Measurements from ENCODE around the gene ZNF827. TPM values are rescaled to one million over a fixed set of nuclear protein-coding genes. Genes with fewer than 3 reads are reported as not detected.

ZNF827 gene
- total RNA-seq, 1 experiment from 2014 or later, result 22.4 TPM

- POLR2A ChIA-PET (ENCODE audit: unreplicated experiment), result no interaction called here
- DNase-seq, result no peak
- H3K27ac ChIP-seq, result no peak overlapping the region
- H3K4me2 ChIP-seq, result no peak overlapping the region
- H3K36me3 ChIP-seq (ENCODE audit: low read depth), result no peaks in the 10 kb centered on the region
- H3F3A ChIP-seq (ENCODE audit: insufficient read depth, low read depth), result no peaks in the 10 kb centered on the region
- H3K4me3 ChIP-seq, result no peak overlapping the region
- no peak overlapping the region for H2AFZ ChIP-seq
- no peaks in the 10 kb centered on the region for H3K9me3 ChIP-seq (ENCODE audit: insufficient read depth, low read depth)
- no peaks in the 10 kb centered on the region for H3K4me1 ChIP-seq (replicated peaks; ENCODE audit: insufficient read depth)
- no TSS peak for BruUV-seq (replicated peaks)
- no peaks in the 10 kb centered on the region for H3K9me2 ChIP-seq (ENCODE audit: insufficient read depth)
- H4K20me1 ChIP-seq (ENCODE audit: insufficient read depth), result no peaks in the 10 kb centered on the region
- H3K27me3 ChIP-seq (ENCODE audit: insufficient read depth, low read depth), result no peaks in the 10 kb centered on the region
- CTCF ChIA-PET, result interaction anchor here (1.0 kb wide), 1 partner anchor 40 kb away, joined by 3 read pairs; no protein-coding TSS in a partner anchor
- TF ChIP-seq EZH2 (IDR thresholded peaks at IDR 0.05; ENCODE audit: low read depth), result no peak
- TF ChIP-seq, protein P1, sequence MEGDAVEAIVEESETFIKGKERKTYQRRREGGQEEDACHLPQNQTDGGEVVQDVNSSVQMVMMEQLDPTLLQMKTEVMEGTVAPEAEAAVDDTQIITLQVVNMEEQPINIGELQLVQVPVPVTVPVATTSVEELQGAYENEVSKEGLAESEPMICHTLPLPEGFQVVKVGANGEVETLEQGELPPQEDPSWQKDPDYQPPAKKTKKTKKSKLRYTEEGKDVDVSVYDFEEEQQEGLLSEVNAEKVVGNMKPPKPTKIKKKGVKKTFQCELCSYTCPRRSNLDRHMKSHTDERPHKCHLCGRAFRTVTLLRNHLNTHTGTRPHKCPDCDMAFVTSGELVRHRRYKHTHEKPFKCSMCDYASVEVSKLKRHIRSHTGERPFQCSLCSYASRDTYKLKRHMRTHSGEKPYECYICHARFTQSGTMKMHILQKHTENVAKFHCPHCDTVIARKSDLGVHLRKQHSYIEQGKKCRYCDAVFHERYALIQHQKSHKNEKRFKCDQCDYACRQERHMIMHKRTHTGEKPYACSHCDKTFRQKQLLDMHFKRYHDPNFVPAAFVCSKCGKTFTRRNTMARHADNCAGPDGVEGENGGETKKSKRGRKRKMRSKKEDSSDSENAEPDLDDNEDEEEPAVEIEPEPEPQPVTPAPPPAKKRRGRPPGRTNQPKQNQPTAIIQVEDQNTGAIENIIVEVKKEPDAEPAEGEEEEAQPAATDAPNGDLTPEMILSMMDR (conservative IDR thresholded peaks at IDR 0.05), result no peak
- H3K79me2 ChIP-seq (ENCODE audit: low read depth), result no peaks in the 10 kb centered on the region
- intact Hi-C loops (cut with micrococcal nuclease; ENCODE audit: unreplicated experiment), result no loop called here
Measured at GRCh38 chr4:145716200-145716599, 222.4 kb downstream of the ZNF827 start.

DNA sequence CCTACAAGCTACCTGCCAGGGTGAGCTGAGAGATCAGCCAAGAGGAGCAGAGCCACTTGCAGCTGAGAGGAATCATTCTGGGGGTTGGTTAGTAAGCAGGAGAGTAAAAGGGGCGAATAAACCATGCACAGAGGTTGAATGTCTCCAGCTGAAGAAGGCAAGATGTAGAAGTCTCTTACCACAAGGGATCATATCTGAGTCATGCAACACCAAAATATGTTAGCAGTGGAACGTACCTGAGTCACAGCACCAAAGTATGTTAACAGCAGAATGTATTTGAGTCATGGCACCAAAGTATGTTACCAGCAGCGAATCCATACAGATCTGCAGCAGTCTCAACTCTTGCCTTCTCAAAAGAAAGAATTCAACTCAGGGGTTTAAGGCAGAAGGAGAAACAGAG is 228.8 kb downstream of the ZNF827 start:
- H3K79me2 ChIP-seq (ENCODE audit: low read depth), result no peaks in the 10 kb centered on the region
- H3K4me2 ChIP-seq, result no peak overlapping the region
- BruUV-seq (replicated peaks), result no TSS peak
- no peak overlapping the region for H3K27ac ChIP-seq
- H3K4me3 ChIP-seq, result no peak overlapping the region
- ChIA-PET POLR2A (ENCODE audit: unreplicated experiment) (no interaction called here), CTCF (no interaction called here)
- TF ChIP-seq, protein P1 (conservative IDR thresholded peaks at IDR 0.05), result no peak
- no peak for TF ChIP-seq EZH2 (IDR thresholded peaks at IDR 0.05; ENCODE audit: low read depth)
- H3K4me1 ChIP-seq (replicated peaks; ENCODE audit: insufficient read depth), result no peaks in the 10 kb centered on the region
- H3K9me2 ChIP-seq (ENCODE audit: insufficient read depth), result no peaks in the 10 kb centered on the region
- H4K20me1 ChIP-seq (ENCODE audit: insufficient read depth), result no peaks in the 10 kb centered on the region
- peak in 1 of 2 experiments; percentile 46 for DNase-seq
- no peak overlapping the region for H2AFZ ChIP-seq
- intact Hi-C loops (cut with micrococcal nuclease; ENCODE audit: unreplicated experiment), result no loop called here
- H3K27me3 ChIP-seq (ENCODE audit: insufficient read depth, low read depth), result no peaks in the 10 kb centered on the region
- H3F3A ChIP-seq (ENCODE audit: insufficient read depth, low read depth), result no peaks in the 10 kb centered on the region
- no peaks in the 10 kb centered on the region for H3K36me3 ChIP-seq (ENCODE audit: low read depth)
- H3K9me3 ChIP-seq (ENCODE audit: insufficient read depth, low read depth), result no peaks in the 10 kb centered on the region

DNA sequence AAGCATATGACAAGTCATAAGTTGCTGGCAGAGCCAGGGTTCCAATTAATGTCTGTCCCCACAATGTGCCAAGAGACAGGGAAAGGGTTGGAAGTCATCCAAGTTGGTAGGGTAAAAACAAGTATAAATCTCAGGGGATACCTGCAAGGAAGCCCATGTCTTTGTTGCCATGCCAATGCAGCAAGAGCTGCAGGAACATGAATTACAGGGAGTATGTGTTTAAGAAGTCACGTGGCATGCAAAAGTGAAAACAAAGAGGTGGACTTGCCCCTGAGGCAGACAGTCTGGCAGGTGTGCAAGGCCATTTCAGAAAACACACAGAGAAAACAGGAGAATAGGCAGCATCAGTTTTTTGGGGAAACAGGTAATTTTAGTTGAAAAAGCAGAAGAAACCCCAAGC is 229.3 kb downstream of the ZNF827 start:
- no peak overlapping the region for H3K4me2 ChIP-seq
- no peaks in the 10 kb centered on the region for H3K79me2 ChIP-seq (ENCODE audit: low read depth)
- no peaks in the 10 kb centered on the region for H3F3A ChIP-seq (ENCODE audit: insufficient read depth, low read depth)
- no peaks in the 10 kb centered on the region for H3K9me2 ChIP-seq (ENCODE audit: insufficient read depth)
- H4K20me1 ChIP-seq (ENCODE audit: insufficient read depth), result no peaks in the 10 kb centered on the region
- CTCF ChIA-PET, result no interaction called here
- intact Hi-C loops (cut with micrococcal nuclease; ENCODE audit: unreplicated experiment), result no loop called here
- H3K9me3 ChIP-seq (ENCODE audit: insufficient read depth, low read depth), result no peaks in the 10 kb centered on the region
- no peaks in the 10 kb centered on the region for H3K27me3 ChIP-seq (ENCODE audit: insufficient read depth, low read depth)
- TF ChIP-seq, protein P1 (conservative IDR thresholded peaks at IDR 0.05), result no peak
- no peak for TF ChIP-seq EZH2 (IDR thresholded peaks at IDR 0.05; ENCODE audit: low read depth)
- H3K36me3 ChIP-seq (ENCODE audit: low read depth), result no peaks in the 10 kb centered on the region
- H3K27ac ChIP-seq, result no peak overlapping the region
- no peak overlapping the region for H2AFZ ChIP-seq
- H3K4me3 ChIP-seq, result no peak overlapping the region
- no peak for DNase-seq
- 0 out of 2 replicates have a peak, but pooled peaks cover under 1% of the 10 kb centered on the region for H3K4me1 ChIP-seq (replicated peaks; ENCODE audit: insufficient read depth)
- BruUV-seq (replicated peaks), result no TSS peak
- POLR2A ChIA-PET (ENCODE audit: unreplicated experiment), result no interaction called here

Other genes with a start within 250 kb of the ZNF827 start
- 43.3 and 45.6 TPM in 2 replicates for gene LSM6, start 236.9 kb upstream of the ZNF827 start, total RNA-seq (2021)